ENCODE measurements around the gene TTN. TPM values are rescaled to one million over a fixed set of nuclear protein-coding genes. Genes with fewer than 3 reads are reported as not detected.

The TTN gene
- total and polyA plus RNA-seq, 2 of the 8 experiments (the other 6 are each of a cell fraction or from before 2014, with no cell fraction given), result 0.30 to 9.7 TPM

DNA sequence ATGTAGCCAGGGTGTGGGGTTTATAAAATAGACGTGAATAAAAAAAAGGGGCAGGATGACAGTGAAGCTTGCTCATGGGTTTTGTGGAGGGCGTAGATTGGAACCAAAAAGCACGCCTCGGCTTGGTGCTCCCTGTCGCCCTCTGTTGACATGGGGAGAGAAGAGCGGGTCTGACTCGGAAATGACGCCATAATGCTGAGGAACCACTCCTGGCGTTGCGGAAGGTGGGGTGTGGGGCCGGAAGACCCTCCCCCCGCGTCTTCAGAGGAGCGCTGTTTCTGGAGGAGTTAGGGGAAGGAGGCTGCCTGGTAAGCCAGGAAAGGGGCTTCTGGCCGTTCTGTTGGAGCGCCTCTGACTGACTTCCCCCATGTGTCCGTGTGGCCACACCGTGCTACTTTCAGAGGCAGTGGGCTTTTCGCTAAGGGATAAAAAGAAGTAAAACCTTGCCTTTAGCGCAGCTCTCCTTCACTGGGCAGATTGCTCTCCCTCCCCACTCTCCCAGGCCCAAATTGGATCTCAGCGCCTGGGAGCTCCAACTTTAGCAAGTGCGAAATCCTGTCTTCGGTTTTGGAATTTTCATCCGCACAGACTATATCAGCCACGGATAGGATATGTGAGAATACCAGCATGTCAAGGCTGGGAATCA lies 284.1 kb downstream of the TTN start (continued):
- TF ChIP-seq BACH1 (IDR thresholded peaks at IDR 0.05; ENCODE audit: low read length), result 0 out of 2 replicates have a peak, but pooled peaks have one; percentile 17
- TF ChIP-seq CHD1 (IDR thresholded peaks at IDR 0.05; ENCODE audit: low read depth, low read length), result no peak
- TF ChIP-seq GTF2F1 (IDR thresholded peaks at IDR 0.05; ENCODE audit: borderline replicate concordance, low read depth, low read length), result 0 out of 2 replicates have a peak, but pooled peaks have one; percentile 43
- TF ChIP-seq MAFK (IDR thresholded peaks at IDR 0.05; ENCODE audit: low read depth, low read length), result peak; percentile 58; the same call in 1 of the 2 replicates
- TF ChIP-seq CREB1 (IDR thresholded peaks at IDR 0.05), result peak; percentile 94
- TF ChIP-seq POU5F1 (IDR thresholded peaks at IDR 0.05; ENCODE audit: low read depth, low read length), result no peak
- peak; percentile 72 for TF ChIP-seq TBP (IDR thresholded peaks at IDR 0.05; ENCODE audit: low read depth, low read length)
- no peak for TF ChIP-seq FOSL1 (IDR thresholded peaks at IDR 0.05; ENCODE audit: insufficient read depth, low read depth, low read length)
- TF ChIP-seq JUND (IDR thresholded peaks at IDR 0.05; ENCODE audit: low read length), result peak; percentile 72; the same call in 1 of the 2 replicates
- peak; percentile 53 for TF ChIP-seq CEBPB (IDR thresholded peaks at IDR 0.05; ENCODE audit: low read depth, low read length)
- 0 out of 4 replicates have a peak, but pooled peaks have one; percentile 7 to 64 for TF ChIP-seq SIN3A (conservative IDR thresholded peaks at IDR 0.05 in 1 of 2, IDR thresholded peaks at IDR 0.05 in 1 of 2; ENCODE audit: low read depth in 1 of 2, low read length in 2 of 2)
- TF ChIP-seq EZH2 (IDR thresholded peaks at IDR 0.05; ENCODE audit: low read depth, low read length, severe bottlenecking), result no peak
- peak; percentile 84 for TF ChIP-seq MAX (IDR thresholded peaks at IDR 0.05)
- no peak for TF ChIP-seq SIRT6 (IDR thresholded peaks at IDR 0.05; ENCODE audit: low read length)
- TF ChIP-seq SAP30 (IDR thresholded peaks at IDR 0.05; ENCODE audit: insufficient read depth, insufficient replicate concordance, low read length), result peak; percentile 15
- peak; percentile 76 for TF ChIP-seq PHF8 (conservative IDR thresholded peaks at IDR 0.05; ENCODE audit: low read depth, low read length)
- TF ChIP-seq KDM4A (IDR thresholded peaks at IDR 0.05; ENCODE audit: low read depth, low read length, severe bottlenecking), result peak; percentile 60
- TF ChIP-seq, protein P1, sequence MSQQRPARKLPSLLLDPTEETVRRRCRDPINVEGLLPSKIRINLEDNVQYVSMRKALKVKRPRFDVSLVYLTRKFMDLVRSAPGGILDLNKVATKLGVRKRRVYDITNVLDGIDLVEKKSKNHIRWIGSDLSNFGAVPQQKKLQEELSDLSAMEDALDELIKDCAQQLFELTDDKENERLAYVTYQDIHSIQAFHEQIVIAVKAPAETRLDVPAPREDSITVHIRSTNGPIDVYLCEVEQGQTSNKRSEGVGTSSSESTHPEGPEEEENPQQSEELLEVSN (IDR thresholded peaks at IDR 0.05), result peak; percentile 53; the same call in 1 of the 2 replicates
- peak in 1 of 2 experiments; percentile 93; a peak in 2 of 3 replicates for TF ChIP-seq POLR2A (IDR thresholded peaks at IDR 0.05; ENCODE audit: control extremely low read depth in 1 of 2, low read depth in 2 of 2, low read length in 2 of 2)
- no peak for TF ChIP-seq SIX5 (IDR thresholded peaks at IDR 0.05; ENCODE audit: low read depth, low read length)
- TF ChIP-seq ASH2L (IDR thresholded peaks at IDR 0.05; ENCODE audit: low read length), result peak; percentile 92
- TF ChIP-seq, protein P2, sequence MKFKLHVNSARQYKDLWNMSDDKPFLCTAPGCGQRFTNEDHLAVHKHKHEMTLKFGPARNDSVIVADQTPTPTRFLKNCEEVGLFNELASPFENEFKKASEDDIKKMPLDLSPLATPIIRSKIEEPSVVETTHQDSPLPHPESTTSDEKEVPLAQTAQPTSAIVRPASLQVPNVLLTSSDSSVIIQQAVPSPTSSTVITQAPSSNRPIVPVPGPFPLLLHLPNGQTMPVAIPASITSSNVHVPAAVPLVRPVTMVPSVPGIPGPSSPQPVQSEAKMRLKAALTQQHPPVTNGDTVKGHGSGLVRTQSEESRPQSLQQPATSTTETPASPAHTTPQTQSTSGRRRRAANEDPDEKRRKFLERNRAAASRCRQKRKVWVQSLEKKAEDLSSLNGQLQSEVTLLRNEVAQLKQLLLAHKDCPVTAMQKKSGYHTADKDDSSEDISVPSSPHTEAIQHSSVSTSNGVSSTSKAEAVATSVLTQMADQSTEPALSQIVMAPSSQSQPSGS (IDR thresholded peaks at IDR 0.05; ENCODE audit: low read length), result peak; percentile 78; the same call in 1 of the 2 replicates
- 0 out of 2 replicates have a peak, but pooled peaks have one; percentile 32 for TF ChIP-seq SP1 (IDR thresholded peaks at IDR 0.05; ENCODE audit: low read depth, low read length)

All from H1 (cell line).